ENCODE measurements around the gene DENND4C.

DNA sequence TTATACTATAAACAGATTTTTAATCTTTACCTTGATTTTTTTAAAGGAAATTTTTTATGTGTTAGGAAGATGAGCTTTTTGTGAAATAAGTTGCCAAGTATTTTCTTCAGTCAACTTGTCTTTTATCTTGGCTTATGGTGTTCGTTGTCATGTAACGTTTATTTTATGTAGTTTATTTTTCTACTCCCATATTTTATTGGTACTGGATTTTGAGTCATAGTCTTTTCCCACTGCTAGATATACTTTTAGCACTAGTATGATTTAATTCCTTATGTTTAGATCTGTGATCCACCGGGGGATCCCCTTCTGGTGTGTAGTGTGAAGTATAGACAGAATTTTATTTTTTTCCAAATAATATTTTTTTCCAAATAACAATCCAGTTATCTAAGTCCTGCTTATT lies 54.2 kb downstream of the DENND4C start:
- TF ChIP-seq TAF1 (IDR thresholded peaks at IDR 0.05; ENCODE audit: borderline replicate concordance, insufficient read depth, low read length) (no peak), POLR2AphosphoS5 (IDR thresholded peaks at IDR 0.05; ENCODE audit: low read depth, low read length) (no peak), SIN3A (IDR thresholded peaks at IDR 0.05; ENCODE audit: borderline replicate concordance, insufficient read depth, low read length) (no peak), FOXP2 (optimal IDR thresholded peaks at IDR 0.05; ENCODE audit: borderline replicate concordance, extremely low read depth, extremely low read length, insufficient read depth) (no peak)
- TF ChIP-seq, protein P1, sequence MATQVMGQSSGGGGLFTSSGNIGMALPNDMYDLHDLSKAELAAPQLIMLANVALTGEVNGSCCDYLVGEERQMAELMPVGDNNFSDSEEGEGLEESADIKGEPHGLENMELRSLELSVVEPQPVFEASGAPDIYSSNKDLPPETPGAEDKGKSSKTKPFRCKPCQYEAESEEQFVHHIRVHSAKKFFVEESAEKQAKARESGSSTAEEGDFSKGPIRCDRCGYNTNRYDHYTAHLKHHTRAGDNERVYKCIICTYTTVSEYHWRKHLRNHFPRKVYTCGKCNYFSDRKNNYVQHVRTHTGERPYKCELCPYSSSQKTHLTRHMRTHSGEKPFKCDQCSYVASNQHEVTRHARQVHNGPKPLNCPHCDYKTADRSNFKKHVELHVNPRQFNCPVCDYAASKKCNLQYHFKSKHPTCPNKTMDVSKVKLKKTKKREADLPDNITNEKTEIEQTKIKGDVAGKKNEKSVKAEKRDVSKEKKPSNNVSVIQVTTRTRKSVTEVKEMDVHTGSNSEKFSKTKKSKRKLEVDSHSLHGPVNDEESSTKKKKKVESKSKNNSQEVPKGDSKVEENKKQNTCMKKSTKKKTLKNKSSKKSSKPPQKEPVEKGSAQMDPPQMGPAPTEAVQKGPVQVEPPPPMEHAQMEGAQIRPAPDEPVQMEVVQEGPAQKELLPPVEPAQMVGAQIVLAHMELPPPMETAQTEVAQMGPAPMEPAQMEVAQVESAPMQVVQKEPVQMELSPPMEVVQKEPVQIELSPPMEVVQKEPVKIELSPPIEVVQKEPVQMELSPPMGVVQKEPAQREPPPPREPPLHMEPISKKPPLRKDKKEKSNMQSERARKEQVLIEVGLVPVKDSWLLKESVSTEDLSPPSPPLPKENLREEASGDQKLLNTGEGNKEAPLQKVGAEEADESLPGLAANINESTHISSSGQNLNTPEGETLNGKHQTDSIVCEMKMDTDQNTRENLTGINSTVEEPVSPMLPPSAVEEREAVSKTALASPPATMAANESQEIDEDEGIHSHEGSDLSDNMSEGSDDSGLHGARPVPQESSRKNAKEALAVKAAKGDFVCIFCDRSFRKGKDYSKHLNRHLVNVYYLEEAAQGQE (IDR thresholded peaks at IDR 0.05; ENCODE audit: insufficient read depth in 1 of 2, low read depth in 2 of 2, low read length in 2 of 2): no peak

Data from PFSK-1 (cell line).